Liver (tissue), 3 donors: Measurements from ENCODE around the gene CARMIL1.

Experiments used
- CTCF ChIP-seq: fragments of 150-350 bp; IDR thresholded peaks from 2 replicates; pipeline ENCODE4 v1.5.1; 2017; ENCODE audit warnings: improper control_type of control experiment, low read depth, low read length; ENCODE audit not compliant: missing input control
- HNF4G ChIP-seq: IDR thresholded peaks from 2 replicates; pipeline ENCODE4 v1.6.1; 2016; ENCODE audit warnings: antibody characterized with exemption
- JUND ChIP-seq, 2 donors: IDR thresholded peaks; 2 replicates each; pipeline ENCODE4 v1.6.1; 2016; ENCODE audit warnings: antibody characterized with exemption in 2 of 2
- MAX ChIP-seq: IDR thresholded peaks from 2 replicates; pipeline ENCODE4 v1.6.1; 2016; ENCODE audit warnings: antibody characterized with exemption
- REST ChIP-seq: IDR thresholded peaks from 2 replicates; pipeline ENCODE4 v1.6.1; 2016; ENCODE audit warnings: antibody characterized with exemption, mild to moderate bottlenecking
- TAF1 ChIP-seq: conservative IDR thresholded peaks from 2 replicates; pipeline ENCODE4 v1.6.1; 2016; ENCODE audit warnings: antibody characterized with exemption, mild to moderate bottlenecking
- YY1 ChIP-seq: IDR thresholded peaks from 2 replicates; pipeline ENCODE4 v1.6.1; 2016; ENCODE audit warnings: antibody characterized with exemption, mild to moderate bottlenecking
- ZBTB33 ChIP-seq: IDR thresholded peaks from 2 replicates; pipeline ENCODE4 v1.6.1; 2016; ENCODE audit warnings: antibody characterized with exemption
- donor health status: healthy.
- donor health status: healthy.

GRCh38 chr6:25534942-25535631 is 255.9 kb downstream of the CARMIL1 start:
- TF ChIP-seq REST = no peak
- no peak for TF ChIP-seq CTCF
- TF ChIP-seq JUND (IDR thresholded peaks at IDR 0.05) = no peak
- no peak for TF ChIP-seq MAX
- no peak for TF ChIP-seq YY1
- no peak for TF ChIP-seq TAF1
- TF ChIP-seq ZBTB33 = no peak
- no peak for TF ChIP-seq HNF4G
